A673 (cell line): Measurements from ENCODE around the gene RHBDF2. TPM values are rescaled to one million over a fixed set of nuclear protein-coding genes. Genes with fewer than 3 reads are reported as not detected.
"Not testable (repeated sequence)": the region's sequence is repeated elsewhere in the genome, so short reads cannot be mapped to it uniquely, and the experiment has no call there.

Experiments
- BruUV-seq: library from RNA; stranded (reverse); fragments of 400-500 nt; replicated peaks from 2 replicates; lab custom pipeline; 2021; lab: Mats Ljungman, UMichigan
- CTCF ChIA-PET: fragments of 300-600 bp; sonication (Branson Sonifier 250); formaldehyde crosslinking; loops from one replicate; lab custom pipeline; 2022; ENCODE audit warnings: antibody characterized with exemption; lab: Charles Lee
- POLR2A ChIA-PET: fragments of 300-600 bp; sonication (Branson Sonifier 250); formaldehyde crosslinking; loops from one replicate; lab custom pipeline; 2022; ENCODE audit warnings: antibody characterized with exemption; ENCODE audit not compliant: low non-redundant PET; lab: Charles Lee
- DNase-seq: peaks from one replicate; pipeline ENCODE4 v3.0.0-alpha.2; 2015; ENCODE audit warnings: low spot score
- H3K27ac ChIP-seq: fragments of 200-600 bp; sonication (generic); 2 replicates; pipeline ENCODE4 v1.5.1; 2016; ENCODE audit warnings: mixed run types, low read depth, mild to moderate bottlenecking, mixed read lengths, antibody characterized with exemption, low read length; ENCODE audit not compliant: poor library complexity, severe bottlenecking
- H3K27me3 ChIP-seq: fragments of 200-600 bp; sonication (generic); replicated peaks from 2 replicates; pipeline ENCODE4 v1.6.1; 2017; ENCODE audit warnings: mixed run types, low read depth, mild to moderate bottlenecking, mixed read lengths, antibody characterized with exemption, low read length; ENCODE audit not compliant: insufficient read depth, poor library complexity
- H3K36me3 ChIP-seq: fragments of 200-600 bp; sonication (generic); 2 replicates; pipeline ENCODE4 v1.6.1; 2016; ENCODE audit warnings: mixed run types, mild to moderate bottlenecking, mixed read lengths, antibody characterized with exemption, low read length; ENCODE audit not compliant: insufficient read depth, poor library complexity, severe bottlenecking
- H3K4me1 ChIP-seq: fragments of 200-600 bp; sonication (generic); 2 replicates; pipeline ENCODE4 v1.6.1; 2017; ENCODE audit warnings: mixed run types, mild to moderate bottlenecking, mixed read lengths, antibody characterized with exemption, low read length; ENCODE audit not compliant: insufficient read depth, poor library complexity, severe bottlenecking
- H3K4me3 ChIP-seq: fragments of 200-600 bp; sonication (generic); 2 replicates; pipeline ENCODE4 v1.5.1; 2016; ENCODE audit warnings: low read depth, mixed run types, mild to moderate bottlenecking, mixed read lengths, low read length; ENCODE audit not compliant: poor library complexity, severe bottlenecking
- H3K9me3 ChIP-seq: fragments of 200-600 bp; sonication (generic); 2 replicates; pipeline ENCODE4 v1.6.1; 2016; ENCODE audit warnings: mixed run types, low read depth, mild to moderate bottlenecking, mixed read lengths, antibody characterized with exemption, low read length; ENCODE audit not compliant: poor library complexity, severe bottlenecking
- EZH2 ChIP-seq: fragments of 200-600 bp; sonication (generic); IDR thresholded peaks from 2 replicates; pipeline ENCODE4 v1.6.1; 2017; ENCODE audit warnings: borderline replicate concordance, low read depth, mild to moderate bottlenecking, mixed read lengths, antibody characterized with exemption, low read length; ENCODE audit not compliant: poor library complexity, severe bottlenecking
- intact Hi-C: fragments of 100-400 bp; cut with micrococcal nuclease; formaldehyde crosslinking; loops from one replicate; pipeline ENCODE4 v1.10.0; 2022; ENCODE audit not compliant: unreplicated experiment
- total RNA-seq: library from RNA; stranded (reverse); gene quantifications from 2 replicates; pipeline ENCODE4 v1.2.3, GENCODE V29; 2021
- TF ChIP-seq, protein P1 (sequence below): fragments of 300-800, 200-600 bp; sonication (generic); conservative IDR thresholded peaks from 2 replicates; pipeline ENCODE4 v1.5.1; 2017; ENCODE audit warnings: low read depth, mild to moderate bottlenecking, antibody characterized with exemption, low read length, moderate library complexity, mixed read lengths

The RHBDF2 gene
- total RNA-seq, 1 experiment from 2014 or later: 20.4 TPM

DNA sequence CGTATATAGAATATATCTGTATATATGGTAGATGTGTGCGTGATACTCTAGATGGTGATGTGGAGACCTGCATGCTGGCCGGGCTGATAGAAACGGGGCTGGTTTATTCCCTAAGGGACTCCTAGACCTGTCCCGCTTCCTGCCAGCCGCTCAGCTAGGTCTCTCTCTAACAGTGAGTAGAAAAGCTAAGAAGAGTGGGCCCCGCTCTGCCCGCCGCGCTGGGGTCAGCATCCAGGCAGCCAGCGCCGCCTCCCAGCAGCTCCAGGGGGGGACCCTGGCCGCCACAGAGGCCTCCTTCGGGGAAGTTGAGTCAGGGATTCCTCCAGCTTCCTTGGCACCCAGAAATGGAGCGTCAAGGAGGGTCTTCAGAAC lies 26.9 kb upstream of the RHBDF2 start:
- H3K27me3 ChIP-seq: no peaks in the 10 kb centered on the region
- no peaks in the 10 kb centered on the region for H3K9me3 ChIP-seq
- no peak overlapping the region for H3K4me3 ChIP-seq
- ChIA-PET POLR2A (no interaction called here), CTCF (interaction anchor here (0.5 kb wide), 1 partner anchor 144 kb away, joined by 3 read pairs; the partner anchor contains the start of gene SPHK1)
- no peak for DNase-seq
- no TSS peak for BruUV-seq
- H3K4me1 ChIP-seq: peaks cover 22% of the 10 kb centered on the region
- TF ChIP-seq EZH2: no peak
- TF ChIP-seq, protein P1, sequence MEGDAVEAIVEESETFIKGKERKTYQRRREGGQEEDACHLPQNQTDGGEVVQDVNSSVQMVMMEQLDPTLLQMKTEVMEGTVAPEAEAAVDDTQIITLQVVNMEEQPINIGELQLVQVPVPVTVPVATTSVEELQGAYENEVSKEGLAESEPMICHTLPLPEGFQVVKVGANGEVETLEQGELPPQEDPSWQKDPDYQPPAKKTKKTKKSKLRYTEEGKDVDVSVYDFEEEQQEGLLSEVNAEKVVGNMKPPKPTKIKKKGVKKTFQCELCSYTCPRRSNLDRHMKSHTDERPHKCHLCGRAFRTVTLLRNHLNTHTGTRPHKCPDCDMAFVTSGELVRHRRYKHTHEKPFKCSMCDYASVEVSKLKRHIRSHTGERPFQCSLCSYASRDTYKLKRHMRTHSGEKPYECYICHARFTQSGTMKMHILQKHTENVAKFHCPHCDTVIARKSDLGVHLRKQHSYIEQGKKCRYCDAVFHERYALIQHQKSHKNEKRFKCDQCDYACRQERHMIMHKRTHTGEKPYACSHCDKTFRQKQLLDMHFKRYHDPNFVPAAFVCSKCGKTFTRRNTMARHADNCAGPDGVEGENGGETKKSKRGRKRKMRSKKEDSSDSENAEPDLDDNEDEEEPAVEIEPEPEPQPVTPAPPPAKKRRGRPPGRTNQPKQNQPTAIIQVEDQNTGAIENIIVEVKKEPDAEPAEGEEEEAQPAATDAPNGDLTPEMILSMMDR: no peak
- intact Hi-C loops: no loop called here
- H3K27ac ChIP-seq: no peak overlapping the region
- no peaks in the 10 kb centered on the region for H3K36me3 ChIP-seq

DNA sequence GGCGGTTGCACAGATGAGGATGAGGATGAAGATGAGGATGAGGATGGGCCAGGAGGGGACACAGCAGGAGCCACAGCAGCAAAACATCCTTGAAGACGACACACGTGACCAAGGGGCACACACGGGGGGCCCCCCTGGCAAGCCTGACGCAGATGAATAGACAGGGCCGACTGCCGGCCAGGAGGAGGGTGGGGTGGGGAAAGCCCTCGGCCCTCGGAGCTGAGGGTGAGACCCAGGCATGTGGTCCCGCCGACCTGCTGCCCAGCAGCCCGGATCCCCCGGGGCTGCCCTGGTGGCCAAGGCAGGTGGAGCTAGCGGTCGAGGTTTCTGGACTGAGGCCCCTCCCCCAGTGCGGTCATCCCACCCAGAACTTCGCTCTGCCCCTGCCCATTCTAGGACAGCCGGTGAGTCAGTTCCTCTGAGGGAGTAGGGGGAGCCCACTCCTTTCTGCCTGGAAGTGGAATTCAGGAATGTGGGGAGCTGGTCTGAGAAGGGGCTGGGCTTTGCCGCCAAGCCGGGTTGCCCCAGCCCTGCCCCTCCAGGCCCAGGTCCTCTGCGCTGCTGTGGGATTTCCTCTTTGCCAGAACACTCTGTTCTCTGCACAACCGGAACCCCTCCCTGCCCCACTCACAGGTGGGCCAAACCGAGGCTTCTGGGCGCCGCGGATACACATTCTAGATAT lies 26.3 kb upstream of the RHBDF2 start:
- DNase-seq: no peak
- Histone ChIP-seq H3K4me1 (peaks cover 22% of the 10 kb centered on the region), H3K9me3 (no peaks in the 10 kb centered on the region), H3K36me3 (no peaks in the 10 kb centered on the region), H3K27ac (no peak overlapping the region), H3K4me3 (no peak overlapping the region), H3K27me3 (no peaks in the 10 kb centered on the region)
- BruUV-seq: no TSS peak
- intact Hi-C loops: no loop called here
- CTCF ChIA-PET: interaction anchor here (0.5 to 0.8 kb wide), 2 partner anchors 35 to 143 kb away, joined by 3 to 12 read pairs; partner anchors contain the start of gene SPHK1
- TF ChIP-seq, protein P1: no peak
- no peak for TF ChIP-seq EZH2
- POLR2A ChIA-PET: no interaction called here

DNA sequence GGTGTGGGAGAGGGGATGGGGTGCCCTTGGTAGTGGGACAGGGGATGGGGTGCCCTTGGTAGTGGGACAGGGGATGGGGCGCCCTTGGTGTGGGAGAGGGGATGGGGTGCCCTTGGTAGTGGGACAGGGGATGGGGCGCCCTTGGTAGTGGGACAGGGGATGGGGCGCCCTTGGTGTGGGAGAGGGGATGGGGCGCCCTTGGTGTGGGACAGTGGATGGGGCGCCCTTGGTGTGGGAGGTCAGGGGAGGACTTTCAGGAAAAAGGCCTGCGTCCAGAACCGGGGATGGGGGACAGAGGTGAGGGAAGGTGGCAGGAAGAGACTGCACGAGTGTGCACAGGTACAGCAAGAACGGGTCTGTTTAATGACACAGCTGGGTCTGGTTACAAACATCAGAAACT lies 25.8 kb upstream of the RHBDF2 start:
- H3K4me3 ChIP-seq, H3K27ac ChIP-seq, POLR2A ChIA-PET, BruUV-seq, DNase-seq, H3K9me3 ChIP-seq, H3K27me3 ChIP-seq, H3K36me3 ChIP-seq, intact Hi-C loops: not testable (repeated sequence)
- CTCF ChIA-PET: interaction anchor here (0.8 kb wide), 1 partner anchor 35 kb away, joined by 12 read pairs; no protein-coding TSS in a partner anchor
- H3K4me1 ChIP-seq: peaks cover 22% of the 10 kb centered on the region

DNA sequence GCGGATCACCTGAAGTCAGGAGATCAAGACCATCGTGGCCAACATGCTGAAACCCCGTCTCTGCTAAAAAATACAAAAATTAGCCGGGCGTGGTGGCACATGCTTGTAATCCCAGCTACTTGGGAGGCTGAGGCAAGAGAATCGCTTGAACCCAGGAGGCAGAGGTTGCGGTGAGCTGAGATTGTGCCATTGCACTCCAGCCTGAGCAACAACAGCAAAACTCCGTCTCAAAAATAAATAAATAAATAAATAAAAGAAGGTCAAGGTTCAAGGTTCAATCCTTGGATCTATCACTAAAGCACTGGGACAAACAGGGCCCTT lies 24.2 kb upstream of the RHBDF2 start:
- H3K27ac ChIP-seq, POLR2A ChIA-PET: not testable (repeated sequence)
- H3K4me1 ChIP-seq: peaks cover 22% of the 10 kb centered on the region

More for the DNA sequence above, 24.2 kb upstream of the RHBDF2 start:
- DNase-seq, H3K36me3 ChIP-seq, H3K4me3 ChIP-seq, H3K27me3 ChIP-seq, intact Hi-C loops, H3K9me3 ChIP-seq, CTCF ChIA-PET, BruUV-seq: not testable (repeated sequence)
